Lung (tissue), 12 donors: ENCODE data around the gene ADAMTS6. TPM values are rescaled to one million over a fixed set of nuclear protein-coding genes. Genes with fewer than 3 reads are reported as not detected.

Experiments used
- ATAC-seq: fragments of 200-7000 bp; cut with Tn5 transposase; one replicate; pipeline ENCODE4 v1.9.1; 2020; ENCODE audit warnings: moderate number of reproducible peaks; ENCODE audit not compliant: insufficient read depth, low FRiP score
- DNase-seq, 3 donors: peaks; one replicate each; pipeline ENCODE4 v3.0.0-alpha.2; 2013 to 2017
- H3K27ac ChIP-seq, 2 donors: one replicate each; pipeline ENCODE4 v1.5.1; 2013; ENCODE audit warnings: mild to moderate bottlenecking in 2 of 2, moderate library complexity in 2 of 2, control low read depth in 1 of 2, inconsistent platforms in 1 of 2, low read depth in 1 of 2, low read length in 1 of 2
- H3K27me3 ChIP-seq, 3 donors: one replicate each; pipeline ENCODE4 v1.5.1; 2013; ENCODE audit warnings: low read length in 2 of 3; ENCODE audit not compliant: control insufficient read depth in 3 of 3, insufficient read depth in 3 of 3
- H3K36me3 ChIP-seq, 4 donors: one replicate each; pipeline ENCODE4 v1.5.1; 2013; ENCODE audit warnings: low read length in 4 of 4, mild to moderate bottlenecking in 1 of 4, moderate library complexity in 1 of 4; ENCODE audit not compliant: control insufficient read depth in 4 of 4, insufficient read depth in 4 of 4
- H3K4me1 ChIP-seq, 5 donors: one replicate each; pipeline ENCODE4 v1.5.1; 2013; ENCODE audit warnings: low read length in 5 of 5, mild to moderate bottlenecking in 2 of 5, moderate library complexity in 1 of 5; ENCODE audit not compliant: control insufficient read depth in 5 of 5, insufficient read depth in 5 of 5
- H3K4me3 ChIP-seq: one replicate; pipeline ENCODE4 v1.5.1; 2013; ENCODE audit warnings: mild to moderate bottlenecking, control low read depth, moderate library complexity
- H3K9ac ChIP-seq, 2 donors: one replicate each; pipeline ENCODE4 v1.5.1; 2013; ENCODE audit warnings: low read length in 2 of 2, control low read depth in 1 of 2; ENCODE audit not compliant: insufficient read depth in 1 of 2
- H3K9me3 ChIP-seq, 4 donors: one replicate each; pipeline ENCODE4 v1.5.1; 2013; ENCODE audit warnings: low read length in 3 of 4, mild to moderate bottlenecking in 1 of 4, moderate library complexity in 1 of 4; ENCODE audit not compliant: control insufficient read depth in 4 of 4, insufficient read depth in 3 of 4
- CTCF ChIP-seq: IDR thresholded peaks from 2 replicates; pipeline ENCODE4 v1.5.1; 2012; ENCODE audit warnings: mild to moderate bottlenecking; ENCODE audit errors: control extremely low read depth, extremely low read depth
- WGBS, 2 donors: extraction: QIAGEN DNeasy Blood & Tissue Kit; methylation state at CpG; one replicate each; pipeline ENCODE4 v1.1.7; 2013; 5-methylcytosine and 5-hydroxymethylcytosine counted together
- polyA plus RNA-seq, 2 donors: library from polyadenylated mRNA; stranded (reverse); fragments of 200-250 nt; gene quantifications; one replicate each; pipeline ENCODE4 v1.2.1, GENCODE V29; 2013
- total RNA-seq, 2 donors: library from RNA; depleted of rRNA in 1 of 2; stranded (reverse); fragments of >200 nt in 1 of 2; gene quantifications; one replicate each; pipeline ENCODE4 v1.2.1, GENCODE V29; 2014 to 2021
- donor health status: control.
- donor health status: control.
- donor health status: Bipolar disorder and iron deficiency.
- donor health status: healthy.
- donor health status: DM: yes; HTN: yes; CAD: no.

The ADAMTS6 gene
- total and polyA plus RNA-seq, 4 donors, result 0.19 to 16.8 (median 3.3) TPM

- Histone ChIP-seq H3K9ac (no peak overlapping the region), H3K9me3 (no peaks in the 10 kb centered on the region), H3K27ac (no peak overlapping the region), H3K4me1 (peaks cover 0 to 2% (median 0%) of the 10 kb centered on the region in 5 donors), H3K4me3 (no peak overlapping the region), H3K36me3 (no peaks in the 10 kb centered on the region), H3K27me3 (no peaks in the 10 kb centered on the region)
- DNase-seq (no peak), ATAC-seq (no peak)
- TF ChIP-seq CTCF, result no peak
- WGBS, 2 donors, result 86 to 88% methylated on average over 3 of the region's 3 CpGs
These were observed 291.2 kb downstream of the ADAMTS6 start for GRCh38 chr5:65190328-65191053.

GRCh38 chr5:65186646-65187227 is 295.0 kb downstream of the ADAMTS6 start:
- 73 to 77% methylated on average over 2 of the region's 2 CpGs for WGBS, 2 donors
- H3K9ac ChIP-seq, result no peak overlapping the region
- no peaks in the 10 kb centered on the region for H3K4me1 ChIP-seq
- no peak overlapping the region for H3K27ac ChIP-seq
- no peaks in the 10 kb centered on the region for H3K36me3 ChIP-seq
- no peaks in the 10 kb centered on the region for H3K27me3 ChIP-seq
- H3K9me3 ChIP-seq, result no peaks in the 10 kb centered on the region
- DNase-seq (no peak), ATAC-seq (no peak)
- no peak overlapping the region for H3K4me3 ChIP-seq
- no peak for TF ChIP-seq CTCF

- ATAC-seq (no peak), DNase-seq (no peak)
- H3K4me3 ChIP-seq, result no peak overlapping the region
- no peaks in the 10 kb centered on the region for H3K27me3 ChIP-seq
- no peaks in the 10 kb centered on the region for H3K36me3 ChIP-seq
- no peak for TF ChIP-seq CTCF
- H3K4me1 ChIP-seq, result no peaks in the 10 kb centered on the region
- H3K9ac ChIP-seq, result no peak overlapping the region
- H3K27ac ChIP-seq, result no peak overlapping the region
- H3K9me3 ChIP-seq, result no peaks in the 10 kb centered on the region
- WGBS, 2 donors, result 82 to 97% methylated on average over 1 of the region's 1 CpG
These were observed 296.3 kb downstream of the ADAMTS6 start for GRCh38 chr5:65185468-65185867.
